K562 (cell line): ENCODE data around the gene KCNN3. TPM values are rescaled to one million over a fixed set of nuclear protein-coding genes. Genes with fewer than 3 reads are reported as not detected.

Source experiments
- ATAC-seq: fragments of 200-7000 bp; cut with Tn5 transposase; 3 replicates; pipeline ENCODE4 v1.9.1; 2020; ENCODE audit warnings: moderate library complexity
- BruUV-seq: library from RNA; stranded (reverse); fragments of 400-500 nt; replicated peaks from 2 replicates; lab custom pipeline; 2021; lab: Mats Ljungman, UMichigan
- CTCF ChIA-PET: fragments of 300-600 bp; formaldehyde crosslinking; extraction: SDS; loops from one replicate; lab custom pipeline; 2021; ENCODE audit warnings: low intra/inter-chr PET ratio; lab: Yijun Ruan, JAX
- POLR2A ChIA-PET: fragments of 300-600, 350-650 bp; sonication (Branson Sonifier 250); formaldehyde crosslinking; extraction: SDS; loops from one replicate; lab custom pipeline; 2021; ENCODE audit warnings: antibody characterized with exemption, inconsistent platforms; lab: Yijun Ruan, JAX
- DNase-seq, 4 experiments: peaks; one replicate each; pipeline versions ENCODE4 v3.0.0 to v3.0.0-alpha.2; 2011 to 2018; ENCODE audit warnings: low spot score in 3 of 4, mixed read lengths in 3 of 4; ENCODE audit errors: extremely low read depth in 1 of 4
- FAIRE-seq: peaks from 2 replicates; lab custom pipeline; 2011; peaks lifted over from hg19 to GRCh38; lab: Jason Lieb, UNC
- H2AFZ ChIP-seq: 2 replicates; pipeline ENCODE4 v1.6.0; 2011; ENCODE audit warnings: low read depth, low read length, control low read depth, inconsistent platforms
- H3K27ac ChIP-seq: fragments of 200-600 bp; 3 replicates; pipeline ENCODE4 v1.8.0; 2011; ENCODE audit warnings: low read depth, mild to moderate bottlenecking, control low read depth, inconsistent platforms, low read length, moderate library complexity, mixed read lengths; ENCODE audit errors: extremely low read depth
- H3K27me3 ChIP-seq, 2 experiments: fragments of 300-600 bp in 1 of 2; 2 replicates in 1 of 2; 3 replicates in 1 of 2; pipeline versions ENCODE4 v1.6.0 to v1.8.0; 2011; ENCODE audit warnings: inconsistent platforms in 2 of 2, low read length in 2 of 2, mild to moderate bottlenecking in 1 of 2, mixed read lengths in 1 of 2, moderate library complexity in 1 of 2; ENCODE audit not compliant: control insufficient read depth in 2 of 2, insufficient read depth in 2 of 2
- H3K36me3 ChIP-seq: fragments of 300-600 bp; 3 replicates; pipeline ENCODE4 v1.8.0; 2011; ENCODE audit warnings: mild to moderate bottlenecking, low read length, inconsistent platforms; ENCODE audit not compliant: control insufficient read depth, insufficient read depth
- H3K4me1 ChIP-seq, 2 experiments: fragments of 200-600 bp in 1 of 2; replicated peaks in 1 of 2; 2 replicates in 1 of 2; 3 replicates in 1 of 2; pipeline versions ENCODE4 v1.5.1 to v1.8.0; 2011; ENCODE audit warnings: inconsistent platforms in 2 of 2, low read length in 2 of 2, mild to moderate bottlenecking in 1 of 2, mixed read lengths in 1 of 2, moderate library complexity in 1 of 2; ENCODE audit not compliant: control insufficient read depth in 2 of 2, insufficient read depth in 2 of 2
- H3K4me2 ChIP-seq: 2 replicates; pipeline ENCODE4 v1.6.1; 2011; ENCODE audit warnings: low read length, control low read depth, inconsistent platforms, mixed read lengths; ENCODE audit not compliant: insufficient read depth
- H3K4me3 ChIP-seq: fragments of 200-600 bp; sonication (generic), shearing (Covaris generic); 2 replicates; pipeline ENCODE4 v1.5.1; 2016; ENCODE audit warnings: control low read depth, inconsistent platforms
- H3K79me2 ChIP-seq: fragments of 200-600 bp; 3 replicates; pipeline ENCODE4 v1.8.0; 2011; ENCODE audit warnings: low read length, inconsistent platforms; ENCODE audit not compliant: control insufficient read depth, insufficient read depth
- H3K9ac ChIP-seq, 2 experiments: 2 replicates each; pipeline versions ENCODE4 v1.6.0 to v1.6.1; 2011; ENCODE audit warnings: low read depth in 2 of 2, low read length in 2 of 2, control low read depth in 1 of 2, inconsistent platforms in 1 of 2, mild to moderate bottlenecking in 1 of 2, mixed read lengths in 1 of 2; ENCODE audit not compliant: insufficient read depth in 1 of 2
- H3K9me1 ChIP-seq: one replicate; pipeline ENCODE4 v1.6.0; 2011; ENCODE audit warnings: inconsistent platforms, mild to moderate bottlenecking, low read length, moderate library complexity; ENCODE audit not compliant: control insufficient read depth, insufficient read depth
- H3K9me3 ChIP-seq: replicated peaks from 2 replicates; pipeline ENCODE4 v1.5.1; 2011; ENCODE audit warnings: low read depth, low read length, inconsistent platforms; ENCODE audit not compliant: control insufficient read depth, insufficient read depth
- H4K20me1 ChIP-seq: replicated peaks from 2 replicates; pipeline ENCODE4 v1.6.1; 2011; ENCODE audit warnings: low read length, inconsistent platforms, mixed read lengths; ENCODE audit not compliant: control insufficient read depth, insufficient read depth
- ADNP ChIP-seq: fragments of 200-800 bp; sonication (Bioruptor generic); IDR thresholded peaks from 2 replicates; pipeline ENCODE4 v1.6.1; 2016; ENCODE audit warnings: missing genetic modification characterization, missing compliant biosample characterization
- FOXJ3 ChIP-seq: sonication (generic); formaldehyde crosslinking; IDR thresholded peaks from 2 replicates; pipeline ENCODE4 v1.4.0; 2020; ENCODE audit warnings: mild to moderate bottlenecking, missing genetic modification reagents
- GABPB2 ChIP-seq: fragments of 250-450 bp; sonication (Bioruptor Pico); conservative IDR thresholded peaks from 2 replicates; pipeline ENCODE4 v1.5.1; 2021; ENCODE audit warnings: mild to moderate bottlenecking
- GMEB1 ChIP-seq: fragments of 250-450 bp; sonication (Bioruptor Pico); IDR thresholded peaks from 2 replicates; pipeline ENCODE4 v1.4.0; 2020; ENCODE audit warnings: mild to moderate bottlenecking
- KLF10 ChIP-seq: fragments of 250-450 bp; sonication (Bioruptor Pico); IDR thresholded peaks from 2 replicates; pipeline ENCODE4 v1.6.1; 2021; ENCODE audit warnings: matching md5 sums
- MLX ChIP-seq, 2 experiments: fragments of 450-650 bp in 1 of 2; sonication (generic) in 1 of 2; formaldehyde crosslinking; conservative IDR thresholded peaks; 2 replicates each; pipeline versions ENCODE4 v1.4.0 to v1.8.1; 2020 to 2022; ENCODE audit warnings: mild to moderate bottlenecking in 1 of 2, missing genetic modification reagents in 1 of 2
- SIN3B ChIP-seq: fragments of 450-650 bp; IDR thresholded peaks from 2 replicates; pipeline ENCODE4 v1.6.1; 2017; ENCODE audit warnings: low read depth, mild to moderate bottlenecking, moderate library complexity
- TEAD4 ChIP-seq, 2 experiments: sonication (generic) in 1 of 2; formaldehyde crosslinking in 1 of 2; IDR thresholded peaks; 2 replicates each; pipeline versions ENCODE4 v1.6.1 to v1.8.0; 2012 to 2022; ENCODE audit warnings: borderline replicate concordance in 1 of 2, inconsistent platforms in 1 of 2, low read length in 1 of 2, mild to moderate bottlenecking in 1 of 2, missing genetic modification reagents in 1 of 2
- ZNF354B ChIP-seq: fragments of 250-450 bp; sonication (Bioruptor Pico); IDR thresholded peaks from 2 replicates; pipeline ENCODE4 v1.4.0; 2020
- WGBS: fragments of 100-300 bp; shearing (Covaris generic); methylation state at CpG from one replicate; pipeline ENCODE4 v1.1.6; 2016; ENCODE audit warnings: low coverage, mixed read lengths; ENCODE audit not compliant: insufficient coverage; ENCODE audit errors: missing lambda C conversion rate; 5-methylcytosine and 5-hydroxymethylcytosine counted together
- in situ Hi-C: fragments of 300-500 bp; cut with MboI; formaldehyde crosslinking; loops from 4 replicates; pipeline ENCODE4 v1.15.0; 2018; ENCODE audit warnings: inconsistent platforms, mixed read lengths
- intact Hi-C: fragments of 100-400 bp; cut with micrococcal nuclease; formaldehyde crosslinking; loops from 2 replicates; pipeline ENCODE4 v1.14.2; 2022
- polyA plus RNA-seq, 8 experiments: library from polyadenylated mRNA; depleted of rRNA in 4 of 8; stranded (reverse) in 5 of 8; unstranded in 3 of 8; fragments of >200 nt; fragmentation: Nextera tagmentation in 2 of 8; fragmentation: Illumina TruSeq in 1 of 8; extraction: Ambion mirVana in 2 of 8; extraction: Trizol in 1 of 8; gene quantifications; 2 replicates each; pipeline versions ENCODE4 v1.2.1 to v1.2.3, GENCODE V29; 2011 to 2014; ENCODE audit warnings: inconsistent platforms in 1 of 8, missing spikeins in 1 of 8
- total RNA-seq, 7 experiments: library from RNA; depleted of rRNA in 6 of 7; stranded (reverse); fragments of >200 nt in 6 of 7; fragmentation: Illumina TruSeq in 2 of 7; extraction: Trizol in 2 of 7; gene quantifications; 2 replicates each; pipeline versions ENCODE4 v1.2.1 to v1.2.3, GENCODE V29; 2011 to 2021; ENCODE audit warnings: low replicate concordance in 1 of 7
- TF ChIP-seq, protein P1 (sequence below), 2 experiments: fragments of 450-650 bp in 1 of 2; sonication (generic) in 1 of 2; formaldehyde crosslinking in 1 of 2; IDR thresholded peaks in 1 of 2; conservative IDR thresholded peaks in 1 of 2; 2 replicates each; pipeline versions ENCODE4 v1.6.1 to v1.8.1; 2016 to 2023; ENCODE audit warnings: mild to moderate bottlenecking in 2 of 2, moderate library complexity in 2 of 2, inconsistent platforms in 1 of 2, missing genetic modification reagents in 1 of 2

Gene KCNN3
- total and polyA plus RNA-seq, 9 of the 15 experiments (the other 6 are each of a cell fraction or from before 2014, with no cell fraction given): 0.02 to 0.03 TPM; not detected in 7

DNA sequence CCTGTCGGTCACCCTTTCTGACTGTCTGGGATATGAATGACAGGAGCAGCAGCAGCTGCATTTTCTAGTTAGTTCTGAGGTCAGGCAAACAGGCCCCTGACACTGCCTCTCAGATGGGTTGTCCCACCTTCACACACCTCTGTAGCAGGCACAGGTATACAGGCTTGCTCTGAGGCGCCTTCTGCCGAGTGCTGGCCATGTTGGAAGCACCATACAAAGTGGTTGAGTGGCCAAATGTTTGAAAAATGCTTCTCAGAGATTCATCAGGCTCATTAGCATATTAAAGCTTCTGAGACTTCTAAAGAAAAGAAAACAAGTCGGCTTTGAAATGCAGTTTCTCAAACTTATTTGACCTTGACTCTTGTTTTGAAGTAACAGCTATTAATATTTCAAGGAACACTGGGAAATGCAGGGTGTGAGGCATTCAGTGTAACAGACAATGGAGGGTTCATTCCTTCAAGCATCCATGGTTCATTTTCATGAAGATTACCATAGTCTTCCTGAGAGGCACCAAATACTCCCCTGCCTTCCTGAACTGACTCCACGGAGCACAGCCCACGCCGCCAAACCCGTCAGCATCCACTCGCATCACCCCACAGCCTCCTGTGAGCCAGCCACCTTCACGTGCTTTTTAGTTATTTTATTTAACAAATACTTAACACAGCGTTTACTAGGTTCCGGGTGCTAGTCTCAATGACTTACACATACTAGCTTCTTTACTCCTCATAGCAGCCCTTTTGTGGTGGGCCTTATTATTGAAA is 81.8 kb downstream of the KCNN3 start:
- no peaks in the 10 kb centered on the region for H3K9me3 ChIP-seq
- intact Hi-C loops (no loop called here), in situ Hi-C loops (no loop called here)
- H3K4me3 ChIP-seq: no peak overlapping the region
- WGBS: 2% methylated on average over 12 of the region's 12 CpGs
- no peaks in the 10 kb centered on the region for H3K4me1 ChIP-seq
- no peak overlapping the region for H2AFZ ChIP-seq
- H3K36me3 ChIP-seq: no peaks in the 10 kb centered on the region
- DNase-seq (no peak), FAIRE-seq (no peak), ATAC-seq (no peak)
- no peak overlapping the region for H3K27ac ChIP-seq
- H3K9me1 ChIP-seq: no peaks in the 10 kb centered on the region
- BruUV-seq: no TSS peak
- H3K9ac ChIP-seq: no peak overlapping the region
- CTCF ChIA-PET: no interaction called here
- H4K20me1 ChIP-seq: 0 out of 2 replicates have a peak, but pooled peaks cover 6% of the 10 kb centered on the region
- H3K4me2 ChIP-seq: no peak overlapping the region
- TF ChIP-seq MLX (CRISPR knock-in tag; conservative IDR thresholded peaks at IDR 0.05): no peak
- TF ChIP-seq ZNF354B: no peak
- TF ChIP-seq, protein P1, sequence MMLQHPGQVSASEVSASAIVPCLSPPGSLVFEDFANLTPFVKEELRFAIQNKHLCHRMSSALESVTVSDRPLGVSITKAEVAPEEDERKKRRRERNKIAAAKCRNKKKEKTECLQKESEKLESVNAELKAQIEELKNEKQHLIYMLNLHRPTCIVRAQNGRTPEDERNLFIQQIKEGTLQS (IDR thresholded peaks at IDR 0.05): no peak
- TF ChIP-seq, protein P1 (CRISPR knock-in tag; conservative IDR thresholded peaks at IDR 0.05): no peak
- TF ChIP-seq GABPB2 (CRISPR knock-in tag): no peak
- no peak for TF ChIP-seq FOXJ3 (CRISPR knock-in tag)
- no peak for TF ChIP-seq TEAD4 (IDR thresholded peaks at IDR 0.05; ENCODE audit: low read length)
- TF ChIP-seq TEAD4 (CRISPR knock-in tag; IDR thresholded peaks at IDR 0.05; ENCODE audit: borderline replicate concordance): no peak
- TF ChIP-seq KLF10 (CRISPR knock-in tag): no peak
- TF ChIP-seq GMEB1 (CRISPR knock-in tag): no peak
- TF ChIP-seq ADNP (tag): no peak
- no peak for TF ChIP-seq SIN3B
- no peaks in the 10 kb centered on the region for H3K79me2 ChIP-seq
- POLR2A ChIA-PET: no interaction called here
- peaks cover 25 to 68% of the 10 kb centered on the region in 2 experiments for H3K27me3 ChIP-seq
